22Rv1 (cell line): ENCODE data around the gene PSEN2.

Experiments
- ZFX ChIP-seq: fragments of 450-650 bp; IDR thresholded peaks from 2 replicates; pipeline ENCODE4 v1.6.1; 2017; ENCODE audit warnings: antibody characterized with exemption, borderline replicate concordance
- TF ChIP-seq, protein P1 (sequence below): fragments of 450-650 bp; IDR thresholded peaks from 2 replicates; pipeline ENCODE4 v1.5.1; 2017; ENCODE audit warnings: mild to moderate bottlenecking

DNA sequence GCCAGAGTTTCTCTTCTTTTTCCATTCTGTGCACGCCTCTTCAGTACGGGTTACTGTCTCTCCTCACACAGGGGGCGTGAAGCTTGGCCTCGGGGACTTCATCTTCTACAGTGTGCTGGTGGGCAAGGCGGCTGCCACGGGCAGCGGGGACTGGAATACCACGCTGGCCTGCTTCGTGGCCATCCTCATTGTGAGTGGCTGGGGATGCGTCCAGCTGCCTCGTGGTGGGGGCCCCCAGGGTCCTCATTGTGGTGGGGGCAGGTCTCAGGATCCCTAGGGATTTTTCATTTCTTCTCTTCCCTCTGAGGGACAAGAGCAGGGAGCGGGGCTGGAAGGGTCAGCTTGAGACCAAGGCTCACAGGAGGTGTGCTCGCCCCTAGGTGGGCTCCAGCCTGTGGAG, 23.5 kb downstream of the PSEN2 start:
- TF ChIP-seq, protein P1, sequence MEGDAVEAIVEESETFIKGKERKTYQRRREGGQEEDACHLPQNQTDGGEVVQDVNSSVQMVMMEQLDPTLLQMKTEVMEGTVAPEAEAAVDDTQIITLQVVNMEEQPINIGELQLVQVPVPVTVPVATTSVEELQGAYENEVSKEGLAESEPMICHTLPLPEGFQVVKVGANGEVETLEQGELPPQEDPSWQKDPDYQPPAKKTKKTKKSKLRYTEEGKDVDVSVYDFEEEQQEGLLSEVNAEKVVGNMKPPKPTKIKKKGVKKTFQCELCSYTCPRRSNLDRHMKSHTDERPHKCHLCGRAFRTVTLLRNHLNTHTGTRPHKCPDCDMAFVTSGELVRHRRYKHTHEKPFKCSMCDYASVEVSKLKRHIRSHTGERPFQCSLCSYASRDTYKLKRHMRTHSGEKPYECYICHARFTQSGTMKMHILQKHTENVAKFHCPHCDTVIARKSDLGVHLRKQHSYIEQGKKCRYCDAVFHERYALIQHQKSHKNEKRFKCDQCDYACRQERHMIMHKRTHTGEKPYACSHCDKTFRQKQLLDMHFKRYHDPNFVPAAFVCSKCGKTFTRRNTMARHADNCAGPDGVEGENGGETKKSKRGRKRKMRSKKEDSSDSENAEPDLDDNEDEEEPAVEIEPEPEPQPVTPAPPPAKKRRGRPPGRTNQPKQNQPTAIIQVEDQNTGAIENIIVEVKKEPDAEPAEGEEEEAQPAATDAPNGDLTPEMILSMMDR = no peak
- TF ChIP-seq ZFX = no peak
